Measurements from ENCODE around the gene ANK2. TPM values are rescaled to one million over a fixed set of nuclear protein-coding genes. Genes with fewer than 3 reads are reported as not detected.
"Not testable (repeated sequence)": the region's sequence is repeated elsewhere in the genome, so short reads cannot be mapped to it uniquely, and the experiment has no call there.

ANK2 gene
- total and polyA plus RNA-seq, 5 donors from 2014 or later: not detected

GRCh38 chr4:113068771-113069170, 19.3 kb downstream of the ANK2 start:
- not testable (repeated sequence) for H3K36me3 Mint-ChIP-seq; H3K9me3 ChIP-seq (ENCODE audit: control insufficient read depth in 2 of 2, low read length in 2 of 2); ATAC-seq (ENCODE audit: low read depth in 2 of 2); H3K4me1 ChIP-seq (ENCODE audit: control insufficient read depth, insufficient read depth, low read length, poor library complexity, severe bottlenecking); H3K4me3 ChIP-seq (ENCODE audit: low read depth, low read length); H3K27me3 Mint-ChIP-seq; H3K9me3 Mint-ChIP-seq; H3K27ac Mint-ChIP-seq; H3K27me3 ChIP-seq (ENCODE audit: control insufficient read depth, insufficient read depth, low read length); H3K4me1 Mint-ChIP-seq; H3K4me3 Mint-ChIP-seq; H3K27ac ChIP-seq (ENCODE audit: insufficient read depth, low read length, poor library complexity, severe bottlenecking); DNase-seq; H3K36me3 ChIP-seq (ENCODE audit: control insufficient read depth, insufficient read depth, low read length)

- Mint-ChIP-seq H3K27ac (no peak overlapping the region), H3K4me3 (no peak overlapping the region), H3K36me3 (no peaks in the 10 kb centered on the region), H3K4me1 (no peaks in the 10 kb centered on the region), H3K9me3 (peaks cover 0 to 2% (median 0%) of the 10 kb centered on the region in 7 donors), H3K27me3 (no peaks in the 10 kb centered on the region)
- DNase-seq: no peak
- H3K27me3 ChIP-seq (ENCODE audit: control insufficient read depth, insufficient read depth, low read length): no peaks in the 10 kb centered on the region
- no peaks in the 10 kb centered on the region for H3K9me3 ChIP-seq (ENCODE audit: control insufficient read depth in 2 of 2, low read length in 2 of 2)
- H3K27ac ChIP-seq (ENCODE audit: insufficient read depth, low read length, poor library complexity, severe bottlenecking): no peak overlapping the region
- H3K4me1 ChIP-seq (ENCODE audit: control insufficient read depth, insufficient read depth, low read length, poor library complexity, severe bottlenecking): no peaks in the 10 kb centered on the region
- ATAC-seq (ENCODE audit: low read depth in 2 of 2): no peak
- no peak overlapping the region for H3K4me3 ChIP-seq (ENCODE audit: low read depth, low read length)
- no peaks in the 10 kb centered on the region for H3K36me3 ChIP-seq (ENCODE audit: control insufficient read depth, insufficient read depth, low read length)
Measured at GRCh38 chr4:113069212-113069892, 19.9 kb downstream of the ANK2 start.

GRCh38 chr4:113070755-113071154, 21.3 kb downstream of the ANK2 start:
- Mint-ChIP-seq H3K4me1 (no peaks in the 10 kb centered on the region), H3K4me3 (no peak overlapping the region)

GRCh38 chr4:113071274-113071673, 21.8 kb downstream of the ANK2 start:
- DNase-seq (no peak), ATAC-seq (ENCODE audit: low read depth in 2 of 2) (no peak)
- H3K27ac ChIP-seq (ENCODE audit: insufficient read depth, low read length, poor library complexity, severe bottlenecking): no peak overlapping the region
- no peaks in the 10 kb centered on the region for H3K36me3 Mint-ChIP-seq
- no peak overlapping the region for H3K27ac Mint-ChIP-seq
- peaks cover 0 to 2% (median 0%) of the 10 kb centered on the region in 7 donors for H3K9me3 Mint-ChIP-seq
- no peaks in the 10 kb centered on the region for H3K9me3 ChIP-seq (ENCODE audit: control insufficient read depth in 2 of 2, low read length in 2 of 2)
- no peaks in the 10 kb centered on the region for H3K27me3 Mint-ChIP-seq
- no peaks in the 10 kb centered on the region for H3K27me3 ChIP-seq (ENCODE audit: control insufficient read depth, insufficient read depth, low read length)
- no peaks in the 10 kb centered on the region for H3K36me3 ChIP-seq (ENCODE audit: control insufficient read depth, insufficient read depth, low read length)
- no peak overlapping the region for H3K4me3 ChIP-seq (ENCODE audit: low read depth, low read length)
- no peaks in the 10 kb centered on the region for H3K4me1 ChIP-seq (ENCODE audit: control insufficient read depth, insufficient read depth, low read length, poor library complexity, severe bottlenecking)
- no peak overlapping the region for H3K4me3 Mint-ChIP-seq
- H3K4me1 Mint-ChIP-seq: no peaks in the 10 kb centered on the region

More at GRCh38 chr4:113070755-113071154, 21.3 kb downstream of the ANK2 start:
- no peaks in the 10 kb centered on the region for H3K27me3 Mint-ChIP-seq
- Histone ChIP-seq H3K4me1 (ENCODE audit: control insufficient read depth, insufficient read depth, low read length, poor library complexity, severe bottlenecking) (no peaks in the 10 kb centered on the region), H3K27ac (ENCODE audit: insufficient read depth, low read length, poor library complexity, severe bottlenecking) (no peak overlapping the region), H3K36me3 (ENCODE audit: control insufficient read depth, insufficient read depth, low read length) (no peaks in the 10 kb centered on the region), H3K4me3 (ENCODE audit: low read depth, low read length) (no peak overlapping the region), H3K27me3 (ENCODE audit: control insufficient read depth, insufficient read depth, low read length) (no peaks in the 10 kb centered on the region), H3K9me3 (ENCODE audit: control insufficient read depth in 2 of 2, low read length in 2 of 2) (no peaks in the 10 kb centered on the region)
- ATAC-seq (ENCODE audit: low read depth in 2 of 2) (no peak), DNase-seq (no peak)
- H3K36me3 Mint-ChIP-seq: no peaks in the 10 kb centered on the region
- no peak overlapping the region for H3K27ac Mint-ChIP-seq
- peaks cover 0 to 2% (median 0%) of the 10 kb centered on the region in 7 donors for H3K9me3 Mint-ChIP-seq

- no peaks in the 10 kb centered on the region for H3K4me1 ChIP-seq (ENCODE audit: control insufficient read depth, insufficient read depth, low read length, poor library complexity, severe bottlenecking)
- Mint-ChIP-seq H3K4me3 (no peak overlapping the region), H3K9me3 (peaks cover 0 to 2% (median 0%) of the 10 kb centered on the region in 7 donors), H3K4me1 (no peaks in the 10 kb centered on the region), H3K27me3 (no peaks in the 10 kb centered on the region), H3K36me3 (no peaks in the 10 kb centered on the region), H3K27ac (no peak overlapping the region)
- H3K27me3 ChIP-seq (ENCODE audit: control insufficient read depth, insufficient read depth, low read length): no peaks in the 10 kb centered on the region
- H3K36me3 ChIP-seq (ENCODE audit: control insufficient read depth, insufficient read depth, low read length): no peaks in the 10 kb centered on the region
- no peak for DNase-seq
- no peaks in the 10 kb centered on the region for H3K9me3 ChIP-seq (ENCODE audit: control insufficient read depth in 2 of 2, low read length in 2 of 2)
- no peak overlapping the region for H3K4me3 ChIP-seq (ENCODE audit: low read depth, low read length)
- H3K27ac ChIP-seq (ENCODE audit: insufficient read depth, low read length, poor library complexity, severe bottlenecking): no peak overlapping the region
- no peak for ATAC-seq (ENCODE audit: low read depth in 2 of 2)
Measured at GRCh38 chr4:113071805-113072204, 22.4 kb downstream of the ANK2 start.

GRCh38 chr4:113073451-113074005, 24.1 kb downstream of the ANK2 start:
- H3K27ac Mint-ChIP-seq: no peak overlapping the region
- ATAC-seq (ENCODE audit: low read depth in 2 of 2): no peak
- no peak overlapping the region for H3K4me3 Mint-ChIP-seq
- H3K4me1 Mint-ChIP-seq: no peaks in the 10 kb centered on the region
- no peak for DNase-seq
- no peaks in the 10 kb centered on the region for H3K36me3 Mint-ChIP-seq
- Histone ChIP-seq H3K27me3 (ENCODE audit: control insufficient read depth, insufficient read depth, low read length) (no peaks in the 10 kb centered on the region), H3K9me3 (ENCODE audit: control insufficient read depth in 2 of 2, low read length in 2 of 2) (no peaks in the 10 kb centered on the region), H3K4me3 (ENCODE audit: low read depth, low read length) (no peak overlapping the region), H3K36me3 (ENCODE audit: control insufficient read depth, insufficient read depth, low read length) (no peaks in the 10 kb centered on the region), H3K4me1 (ENCODE audit: control insufficient read depth, insufficient read depth, low read length, poor library complexity, severe bottlenecking) (no peaks in the 10 kb centered on the region), H3K27ac (ENCODE audit: insufficient read depth, low read length, poor library complexity, severe bottlenecking) (no peak overlapping the region)
- H3K9me3 Mint-ChIP-seq: peaks cover 0 to 2% (median 0%) of the 10 kb centered on the region in 7 donors
- H3K27me3 Mint-ChIP-seq: no peaks in the 10 kb centered on the region

- H3K4me3 ChIP-seq (ENCODE audit: low read depth, low read length): no peak overlapping the region
- H3K4me1 ChIP-seq (ENCODE audit: control insufficient read depth, insufficient read depth, low read length, poor library complexity, severe bottlenecking): no peaks in the 10 kb centered on the region
- Mint-ChIP-seq H3K27ac (no peak overlapping the region), H3K9me3 (no peaks in the 10 kb centered on the region), H3K4me1 (no peaks in the 10 kb centered on the region), H3K27me3 (no peaks in the 10 kb centered on the region), H3K4me3 (no peak overlapping the region), H3K36me3 (no peaks in the 10 kb centered on the region)
- no peaks in the 10 kb centered on the region for H3K36me3 ChIP-seq (ENCODE audit: control insufficient read depth, insufficient read depth, low read length)
- no peaks in the 10 kb centered on the region for H3K9me3 ChIP-seq (ENCODE audit: control insufficient read depth in 2 of 2, low read length in 2 of 2)
- no peak overlapping the region for H3K27ac ChIP-seq (ENCODE audit: insufficient read depth, low read length, poor library complexity, severe bottlenecking)
- no peak for DNase-seq
- no peak for ATAC-seq (ENCODE audit: low read depth in 2 of 2)
- H3K27me3 ChIP-seq (ENCODE audit: control insufficient read depth, insufficient read depth, low read length): no peaks in the 10 kb centered on the region
Measured at GRCh38 chr4:113077575-113077974, 28.1 kb downstream of the ANK2 start.

GRCh38 chr4:113078066-113078465, 28.6 kb downstream of the ANK2 start:
- Mint-ChIP-seq H3K27me3 (no peaks in the 10 kb centered on the region), H3K4me3 (no peak overlapping the region), H3K36me3 (no peaks in the 10 kb centered on the region), H3K27ac (no peak overlapping the region), H3K4me1 (no peaks in the 10 kb centered on the region), H3K9me3 (no peaks in the 10 kb centered on the region)
- no peaks in the 10 kb centered on the region for H3K4me1 ChIP-seq (ENCODE audit: control insufficient read depth, insufficient read depth, low read length, poor library complexity, severe bottlenecking)
- ATAC-seq (ENCODE audit: low read depth in 2 of 2) (no peak), DNase-seq (no peak)
- H3K4me3 ChIP-seq (ENCODE audit: low read depth, low read length): no peak overlapping the region
- no peaks in the 10 kb centered on the region for H3K36me3 ChIP-seq (ENCODE audit: control insufficient read depth, insufficient read depth, low read length)
- H3K27me3 ChIP-seq (ENCODE audit: control insufficient read depth, insufficient read depth, low read length): no peaks in the 10 kb centered on the region
- no peak overlapping the region for H3K27ac ChIP-seq (ENCODE audit: insufficient read depth, low read length, poor library complexity, severe bottlenecking)
- H3K9me3 ChIP-seq (ENCODE audit: control insufficient read depth in 2 of 2, low read length in 2 of 2): no peaks in the 10 kb centered on the region

Measured in CD4-positive, CD25-positive, alpha-beta regulatory T cell (primary cell).